K562 (cell line): Measurements from ENCODE around the gene TMEM184A. TPM values are rescaled to one million over a fixed set of nuclear protein-coding genes. Genes with fewer than 3 reads are reported as not detected.
A peak's percentile ranks its signal among the peaks of the same experiment; 100 is the strongest.

Experiments
- ATAC-seq: fragments of 200-7000 bp; cut with Tn5 transposase; 3 replicates; pipeline ENCODE4 v1.9.1; 2020; ENCODE audit warnings: moderate library complexity
- BruUV-seq: library from RNA; stranded (reverse); fragments of 400-500 nt; replicated peaks from 2 replicates; lab custom pipeline; 2021; lab: Mats Ljungman, UMichigan
- CTCF ChIA-PET: fragments of 300-600 bp; formaldehyde crosslinking; extraction: SDS; loops from one replicate; lab custom pipeline; 2021; ENCODE audit warnings: low intra/inter-chr PET ratio; lab: Yijun Ruan, JAX
- POLR2A ChIA-PET: fragments of 300-600, 350-650 bp; sonication (Branson Sonifier 250); formaldehyde crosslinking; extraction: SDS; loops from one replicate; lab custom pipeline; 2021; ENCODE audit warnings: antibody characterized with exemption, inconsistent platforms; lab: Yijun Ruan, JAX
- DNase-seq, 4 experiments: peaks; one replicate each; pipeline versions ENCODE4 v3.0.0 to v3.0.0-alpha.2; 2011 to 2018; ENCODE audit warnings: low spot score in 3 of 4, mixed read lengths in 3 of 4; ENCODE audit errors: extremely low read depth in 1 of 4
- FAIRE-seq: peaks from 2 replicates; lab custom pipeline; 2011; peaks lifted over from hg19 to GRCh38; lab: Jason Lieb, UNC
- H2AFZ ChIP-seq: 2 replicates; pipeline ENCODE4 v1.6.0; 2011; ENCODE audit warnings: low read depth, low read length, control low read depth, inconsistent platforms
- H3K27ac ChIP-seq: fragments of 200-600 bp; 3 replicates; pipeline ENCODE4 v1.8.0; 2011; ENCODE audit warnings: low read depth, mild to moderate bottlenecking, control low read depth, inconsistent platforms, low read length, moderate library complexity, mixed read lengths; ENCODE audit errors: extremely low read depth
- H3K27me3 ChIP-seq, 2 experiments: fragments of 300-600 bp in 1 of 2; 2 replicates in 1 of 2; 3 replicates in 1 of 2; pipeline versions ENCODE4 v1.6.0 to v1.8.0; 2011; ENCODE audit warnings: inconsistent platforms in 2 of 2, low read length in 2 of 2, mild to moderate bottlenecking in 1 of 2, mixed read lengths in 1 of 2, moderate library complexity in 1 of 2; ENCODE audit not compliant: control insufficient read depth in 2 of 2, insufficient read depth in 2 of 2
- H3K36me3 ChIP-seq: fragments of 300-600 bp; 3 replicates; pipeline ENCODE4 v1.8.0; 2011; ENCODE audit warnings: mild to moderate bottlenecking, low read length, inconsistent platforms; ENCODE audit not compliant: control insufficient read depth, insufficient read depth
- H3K4me1 ChIP-seq, 2 experiments: fragments of 200-600 bp in 1 of 2; replicated peaks in 1 of 2; 2 replicates in 1 of 2; 3 replicates in 1 of 2; pipeline versions ENCODE4 v1.5.1 to v1.8.0; 2011; ENCODE audit warnings: inconsistent platforms in 2 of 2, low read length in 2 of 2, mild to moderate bottlenecking in 1 of 2, mixed read lengths in 1 of 2, moderate library complexity in 1 of 2; ENCODE audit not compliant: control insufficient read depth in 2 of 2, insufficient read depth in 2 of 2
- H3K4me2 ChIP-seq: 2 replicates; pipeline ENCODE4 v1.6.1; 2011; ENCODE audit warnings: low read length, control low read depth, inconsistent platforms, mixed read lengths; ENCODE audit not compliant: insufficient read depth
- H3K4me3 ChIP-seq: fragments of 200-600 bp; sonication (generic), shearing (Covaris generic); 2 replicates; pipeline ENCODE4 v1.5.1; 2016; ENCODE audit warnings: control low read depth, inconsistent platforms
- H3K79me2 ChIP-seq: fragments of 200-600 bp; 3 replicates; pipeline ENCODE4 v1.8.0; 2011; ENCODE audit warnings: low read length, inconsistent platforms; ENCODE audit not compliant: control insufficient read depth, insufficient read depth
- H3K9ac ChIP-seq, 2 experiments: 2 replicates each; pipeline versions ENCODE4 v1.6.0 to v1.6.1; 2011; ENCODE audit warnings: low read depth in 2 of 2, low read length in 2 of 2, control low read depth in 1 of 2, inconsistent platforms in 1 of 2, mild to moderate bottlenecking in 1 of 2, mixed read lengths in 1 of 2; ENCODE audit not compliant: insufficient read depth in 1 of 2
- H3K9me1 ChIP-seq: one replicate; pipeline ENCODE4 v1.6.0; 2011; ENCODE audit warnings: inconsistent platforms, mild to moderate bottlenecking, low read length, moderate library complexity; ENCODE audit not compliant: control insufficient read depth, insufficient read depth
- H3K9me3 ChIP-seq: replicated peaks from 2 replicates; pipeline ENCODE4 v1.5.1; 2011; ENCODE audit warnings: low read depth, low read length, inconsistent platforms; ENCODE audit not compliant: control insufficient read depth, insufficient read depth
- H4K20me1 ChIP-seq: replicated peaks from 2 replicates; pipeline ENCODE4 v1.6.1; 2011; ENCODE audit warnings: low read length, inconsistent platforms, mixed read lengths; ENCODE audit not compliant: control insufficient read depth, insufficient read depth
- BCOR ChIP-seq: fragments of 450-650 bp; IDR thresholded peaks from 2 replicates; pipeline ENCODE4 v1.6.1; 2016
- E2F3 ChIP-seq: fragments of 250-450 bp; sonication (Bioruptor Pico); IDR thresholded peaks from 2 replicates; pipeline ENCODE4 v1.4.0; 2020; ENCODE audit warnings: mild to moderate bottlenecking
- GATAD2B ChIP-seq: fragments of 450-650 bp; IDR thresholded peaks from 2 replicates; pipeline ENCODE4 v1.6.1; 2017; ENCODE audit warnings: mild to moderate bottlenecking, borderline replicate concordance
- HNRNPUL1 ChIP-seq: fragments of 200-400 bp; formaldehyde crosslinking; IDR thresholded peaks from 2 replicates; pipeline ENCODE4 v1.6.1; 2017; ENCODE audit warnings: low read length
- KDM1A ChIP-seq, 2 experiments: fragments of 450-650 bp; IDR thresholded peaks; 2 replicates each; pipeline ENCODE4 v1.6.1; 2016; ENCODE audit warnings: mild to moderate bottlenecking in 2 of 2
- NFIC ChIP-seq: fragments of 450-650 bp; IDR thresholded peaks from 2 replicates; pipeline ENCODE4 v1.6.1; 2017; ENCODE audit warnings: mild to moderate bottlenecking, inconsistent platforms
- ZFP36 ChIP-seq: fragments of 150-350 bp; IDR thresholded peaks from 2 replicates; pipeline ENCODE4 v1.6.1; 2018; ENCODE audit warnings: low read length, low read depth; ENCODE audit not compliant: partially characterized antibody
- ZNF124 ChIP-seq: sonication (generic); formaldehyde crosslinking; IDR thresholded peaks from 2 replicates; pipeline ENCODE4 v1.8.1; 2022; ENCODE audit warnings: missing genetic modification reagents
- ZNF23 ChIP-seq: fragments of 250-450 bp; sonication (Bioruptor Pico); IDR thresholded peaks from 2 replicates; pipeline ENCODE4 v1.4.0; 2020; ENCODE audit warnings: mild to moderate bottlenecking
- WGBS: fragments of 100-300 bp; shearing (Covaris generic); methylation state at CpG from one replicate; pipeline ENCODE4 v1.1.6; 2016; ENCODE audit warnings: low coverage, mixed read lengths; ENCODE audit not compliant: insufficient coverage; ENCODE audit errors: missing lambda C conversion rate; 5-methylcytosine and 5-hydroxymethylcytosine counted together
- in situ Hi-C: fragments of 300-500 bp; cut with MboI; formaldehyde crosslinking; loops from 4 replicates; pipeline ENCODE4 v1.15.0; 2018; ENCODE audit warnings: inconsistent platforms, mixed read lengths
- intact Hi-C: fragments of 100-400 bp; cut with micrococcal nuclease; formaldehyde crosslinking; loops from 2 replicates; pipeline ENCODE4 v1.14.2; 2022
- polyA plus RNA-seq, 8 experiments: library from polyadenylated mRNA; depleted of rRNA in 4 of 8; stranded (reverse) in 5 of 8; unstranded in 3 of 8; fragments of >200 nt; fragmentation: Nextera tagmentation in 2 of 8; fragmentation: Illumina TruSeq in 1 of 8; extraction: Ambion mirVana in 2 of 8; extraction: Trizol in 1 of 8; gene quantifications; 2 replicates each; pipeline versions ENCODE4 v1.2.1 to v1.2.3, GENCODE V29; 2011 to 2014; ENCODE audit warnings: inconsistent platforms in 1 of 8, missing spikeins in 1 of 8
- total RNA-seq, 7 experiments: library from RNA; depleted of rRNA in 6 of 7; stranded (reverse); fragments of >200 nt in 6 of 7; fragmentation: Illumina TruSeq in 2 of 7; extraction: Trizol in 2 of 7; gene quantifications; 2 replicates each; pipeline versions ENCODE4 v1.2.1 to v1.2.3, GENCODE V29; 2011 to 2021; ENCODE audit warnings: low replicate concordance in 1 of 7

Gene TMEM184A
- total and polyA plus RNA-seq, 9 of the 15 experiments (the other 6 are each of a cell fraction or from before 2014, with no cell fraction given): 0.10 to 0.18 (median 0.11) TPM; not detected in 6

DNA sequence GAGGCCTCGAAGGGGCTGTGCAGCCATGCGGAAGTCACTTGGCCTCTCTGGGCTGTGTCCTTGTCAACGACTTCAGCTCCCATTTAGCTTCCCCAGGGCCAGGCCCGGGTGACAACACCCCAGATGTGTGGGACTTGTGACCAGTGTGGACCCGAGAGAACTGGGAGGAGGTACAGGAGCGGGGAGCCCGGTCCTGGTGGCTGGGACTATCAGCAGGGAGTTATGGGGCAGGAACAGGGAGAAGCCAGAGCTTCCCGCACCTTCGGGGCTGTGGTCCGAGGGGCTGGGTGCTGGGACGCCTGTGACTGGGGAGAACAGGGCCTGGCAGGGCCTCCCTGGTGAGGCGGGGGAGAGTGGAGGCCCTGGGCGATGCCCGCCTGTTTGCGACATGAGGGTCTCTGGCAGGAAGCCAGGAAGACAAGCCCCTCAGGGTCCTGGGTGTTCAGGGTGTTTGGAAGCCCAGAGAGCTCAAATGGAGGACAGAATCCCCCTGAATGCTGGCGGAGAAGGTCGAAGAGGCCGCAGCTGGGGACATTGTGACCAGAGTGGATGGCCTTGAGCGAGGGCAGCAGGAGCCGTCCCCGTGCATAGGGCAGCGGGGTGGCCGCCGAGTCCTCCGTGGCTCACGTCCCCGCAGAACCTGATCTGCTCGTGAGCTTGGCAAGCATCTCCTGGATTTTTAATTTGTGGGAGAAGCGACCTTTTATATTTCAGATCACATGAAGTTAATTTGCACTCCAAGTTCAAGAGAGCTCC lies 43.8 kb upstream of the TMEM184A start:
- BruUV-seq: no TSS peak
- FAIRE-seq (no peak), DNase-seq (no peak), ATAC-seq (no peak)
- no peaks in the 10 kb centered on the region for H3K36me3 ChIP-seq
- 0 out of 4 replicates have a peak overlapping the region, but pooled peaks of 1 of the 2 experiments have one; percentile 20 for H3K9ac ChIP-seq
- peaks cover 65 to 92% of the 10 kb centered on the region in 2 experiments for H3K27me3 ChIP-seq
- TF ChIP-seq ZFP36 (peak; percentile 60), NFIC (peak; percentile 73), E2F3 (CRISPR knock-in tag) (no peak), ZNF23 (CRISPR knock-in tag) (no peak), ZNF124 (CRISPR knock-in tag) (no peak), KDM1A (IDR thresholded peaks at IDR 0.05) (peak in 1 of 2 experiments; percentile 26; a peak in 1 of 4 replicates), GATAD2B (no peak), HNRNPUL1 (no peak), BCOR (peak; percentile 56; the same call in 1 of the 2 replicates)
- POLR2A ChIA-PET: no interaction called here
- intact Hi-C loops: no loop called here
- H3K9me3 ChIP-seq: no peaks in the 10 kb centered on the region; the same call in 1 of the 2 replicates
- no peak overlapping the region for H3K4me3 ChIP-seq
- no peak overlapping the region for H3K27ac ChIP-seq
- H4K20me1 ChIP-seq: peaks cover 9% of the 10 kb centered on the region
- H3K9me1 ChIP-seq: peaks cover 2% of the 10 kb centered on the region
- H2AFZ ChIP-seq: no peak overlapping the region
- CTCF ChIA-PET: no interaction called here
- in situ Hi-C loops: no loop called here
- WGBS: 5% methylated on average over 27 of the region's 29 CpGs
- H3K4me1 ChIP-seq: peaks cover 0 to 25% of the 10 kb centered on the region in 2 experiments; a peak in 3 of 5 replicates
- H3K4me2 ChIP-seq: no peak overlapping the region
- H3K79me2 ChIP-seq: no peaks in the 10 kb centered on the region
